Type B pancreatic cell (in vitro differentiated cells): ENCODE data around the gene PCIF1. TPM values are rescaled to one million over a fixed set of nuclear protein-coding genes. Genes with fewer than 3 reads are reported as not detected.

Experiments
- DNase-seq: peaks from one replicate; pipeline ENCODE4 v3.0.0; 2021; ENCODE audit warnings: mixed read lengths; ENCODE audit not compliant: unreplicated experiment; ENCODE audit errors: extremely low spot score
- H3K27ac Mint-ChIP-seq: 2 replicates; pipeline ENCODE4 v1.8.0; 2021; ENCODE audit warnings: mild to moderate bottlenecking, mixed read lengths
- H3K27me3 Mint-ChIP-seq: 2 replicates; pipeline ENCODE4 v1.8.0; 2021; ENCODE audit warnings: mixed read lengths
- H3K36me3 Mint-ChIP-seq: 2 replicates; pipeline ENCODE4 v1.8.0; 2021; ENCODE audit warnings: mixed read lengths
- H3K4me1 Mint-ChIP-seq: one replicate; pipeline ENCODE4 v1.8.0; 2021; ENCODE audit warnings: mixed read lengths; ENCODE audit not compliant: unreplicated experiment
- H3K4me3 Mint-ChIP-seq: 2 replicates; pipeline ENCODE4 v1.8.0; 2021; ENCODE audit warnings: mild to moderate bottlenecking, mixed read lengths
- H3K9me3 Mint-ChIP-seq: 2 replicates; pipeline ENCODE4 v1.8.0; 2021; ENCODE audit warnings: mixed read lengths
- total RNA-seq: library from RNA; stranded (reverse); gene quantifications from 2 replicates; pipeline ENCODE4 v1.2.1, GENCODE V29; 2021; ENCODE audit warnings: low replicate concordance
- TF ChIP-seq, protein P1 (sequence below): fragments of 200-600 bp; sonication (generic); conservative IDR thresholded peaks from 2 replicates; pipeline ENCODE4 v1.5.0; 2021; ENCODE audit warnings: antibody characterized with exemption, mild to moderate bottlenecking

The PCIF1 gene
- total RNA-seq, 1 donor from 2014 or later, result 37.6 TPM

DNA sequence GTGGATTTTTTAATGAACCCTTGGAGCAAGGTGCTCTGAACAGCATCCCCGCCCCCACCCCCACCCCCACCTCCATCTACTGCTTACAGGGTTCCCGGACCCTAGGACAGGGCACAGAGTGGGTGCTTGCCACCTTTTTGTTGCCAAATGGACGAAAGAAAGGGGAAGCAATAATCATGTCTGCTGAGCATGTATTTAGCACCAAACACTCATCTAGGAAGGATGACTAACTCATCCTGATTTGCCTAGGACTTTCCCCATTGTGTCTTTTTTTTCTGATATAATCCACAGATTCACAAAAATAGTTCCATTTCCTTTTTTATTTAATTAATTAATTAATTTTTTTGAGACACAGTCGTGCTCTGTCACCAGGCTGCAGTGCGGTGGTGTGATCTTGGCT lies 21.4 kb upstream of the PCIF1 start:
- H3K9me3 Mint-ChIP-seq, result no peaks in the 10 kb centered on the region
- peaks cover 14% of the 10 kb centered on the region for H3K4me1 Mint-ChIP-seq
- H3K27ac Mint-ChIP-seq, result no peak overlapping the region
- TF ChIP-seq, protein P1, sequence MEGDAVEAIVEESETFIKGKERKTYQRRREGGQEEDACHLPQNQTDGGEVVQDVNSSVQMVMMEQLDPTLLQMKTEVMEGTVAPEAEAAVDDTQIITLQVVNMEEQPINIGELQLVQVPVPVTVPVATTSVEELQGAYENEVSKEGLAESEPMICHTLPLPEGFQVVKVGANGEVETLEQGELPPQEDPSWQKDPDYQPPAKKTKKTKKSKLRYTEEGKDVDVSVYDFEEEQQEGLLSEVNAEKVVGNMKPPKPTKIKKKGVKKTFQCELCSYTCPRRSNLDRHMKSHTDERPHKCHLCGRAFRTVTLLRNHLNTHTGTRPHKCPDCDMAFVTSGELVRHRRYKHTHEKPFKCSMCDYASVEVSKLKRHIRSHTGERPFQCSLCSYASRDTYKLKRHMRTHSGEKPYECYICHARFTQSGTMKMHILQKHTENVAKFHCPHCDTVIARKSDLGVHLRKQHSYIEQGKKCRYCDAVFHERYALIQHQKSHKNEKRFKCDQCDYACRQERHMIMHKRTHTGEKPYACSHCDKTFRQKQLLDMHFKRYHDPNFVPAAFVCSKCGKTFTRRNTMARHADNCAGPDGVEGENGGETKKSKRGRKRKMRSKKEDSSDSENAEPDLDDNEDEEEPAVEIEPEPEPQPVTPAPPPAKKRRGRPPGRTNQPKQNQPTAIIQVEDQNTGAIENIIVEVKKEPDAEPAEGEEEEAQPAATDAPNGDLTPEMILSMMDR, result no peak
- peaks cover 7% of the 10 kb centered on the region for H3K36me3 Mint-ChIP-seq
- H3K4me3 Mint-ChIP-seq, result peak overlapping the region; percentile 65
- no peaks in the 10 kb centered on the region for H3K27me3 Mint-ChIP-seq
- no peak for DNase-seq

DNA sequence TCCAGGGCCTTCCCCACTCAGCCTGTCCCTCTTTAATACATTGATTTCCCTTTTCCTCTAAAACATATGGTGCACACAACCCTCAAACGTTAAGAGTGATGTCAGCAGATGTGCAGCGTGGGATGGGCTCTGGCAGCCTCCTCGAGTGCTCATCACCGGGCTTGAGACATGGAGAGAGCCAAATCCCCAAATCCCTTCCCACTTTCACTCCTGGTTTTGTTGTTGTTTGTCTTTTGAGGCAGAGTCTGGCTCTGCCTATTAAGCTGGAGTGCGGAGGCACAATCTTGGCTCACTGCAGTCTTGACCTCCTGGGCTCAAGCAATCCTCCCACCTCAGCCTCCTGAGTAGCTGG lies 16.7 kb upstream of the PCIF1 start:
- no peaks in the 10 kb centered on the region for H3K36me3 Mint-ChIP-seq
- H3K27ac Mint-ChIP-seq, result no peak overlapping the region
- peaks cover 13% of the 10 kb centered on the region for H3K27me3 Mint-ChIP-seq
- no peak overlapping the region for H3K4me3 Mint-ChIP-seq
- TF ChIP-seq, protein P1, result no peak
- no peak for DNase-seq
- H3K4me1 Mint-ChIP-seq, result peaks cover 18% of the 10 kb centered on the region
- H3K9me3 Mint-ChIP-seq, result no peaks in the 10 kb centered on the region

DNA sequence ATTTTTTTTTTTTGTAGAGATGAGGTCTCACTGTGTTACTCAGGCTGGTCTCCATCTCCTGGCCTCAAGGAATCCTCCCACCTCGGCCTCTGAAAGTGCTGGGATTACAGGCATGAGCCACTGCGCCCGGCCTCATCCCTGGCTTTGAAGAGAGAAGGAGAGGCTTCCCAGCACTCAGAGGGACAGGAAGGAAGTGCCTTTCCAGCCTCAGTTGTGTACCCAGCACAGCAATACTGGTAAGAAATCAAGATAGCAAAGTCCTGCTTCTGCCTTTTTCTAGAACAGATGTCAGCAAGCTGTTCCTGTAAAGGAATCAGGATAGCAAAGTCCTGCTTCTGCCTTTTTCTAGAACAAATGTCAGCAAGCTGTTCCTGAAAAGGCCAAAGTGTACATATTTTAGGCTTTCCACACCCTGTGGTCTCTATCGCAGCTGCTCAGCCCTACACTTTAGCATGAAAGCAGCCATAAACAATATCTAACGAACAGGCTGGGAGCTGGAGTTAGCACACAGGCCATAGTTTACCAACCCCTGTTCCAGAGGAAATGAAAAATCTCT lies 16.2 kb upstream of the PCIF1 start:
- H3K36me3 Mint-ChIP-seq, result no peaks in the 10 kb centered on the region
- H3K4me1 Mint-ChIP-seq, result peaks cover 18% of the 10 kb centered on the region
- DNase-seq, result no peak
- peaks cover 13% of the 10 kb centered on the region for H3K27me3 Mint-ChIP-seq
- no peaks in the 10 kb centered on the region for H3K9me3 Mint-ChIP-seq
- H3K4me3 Mint-ChIP-seq, result no peak overlapping the region
- TF ChIP-seq, protein P1, result no peak
- H3K27ac Mint-ChIP-seq, result no peak overlapping the region

DNA sequence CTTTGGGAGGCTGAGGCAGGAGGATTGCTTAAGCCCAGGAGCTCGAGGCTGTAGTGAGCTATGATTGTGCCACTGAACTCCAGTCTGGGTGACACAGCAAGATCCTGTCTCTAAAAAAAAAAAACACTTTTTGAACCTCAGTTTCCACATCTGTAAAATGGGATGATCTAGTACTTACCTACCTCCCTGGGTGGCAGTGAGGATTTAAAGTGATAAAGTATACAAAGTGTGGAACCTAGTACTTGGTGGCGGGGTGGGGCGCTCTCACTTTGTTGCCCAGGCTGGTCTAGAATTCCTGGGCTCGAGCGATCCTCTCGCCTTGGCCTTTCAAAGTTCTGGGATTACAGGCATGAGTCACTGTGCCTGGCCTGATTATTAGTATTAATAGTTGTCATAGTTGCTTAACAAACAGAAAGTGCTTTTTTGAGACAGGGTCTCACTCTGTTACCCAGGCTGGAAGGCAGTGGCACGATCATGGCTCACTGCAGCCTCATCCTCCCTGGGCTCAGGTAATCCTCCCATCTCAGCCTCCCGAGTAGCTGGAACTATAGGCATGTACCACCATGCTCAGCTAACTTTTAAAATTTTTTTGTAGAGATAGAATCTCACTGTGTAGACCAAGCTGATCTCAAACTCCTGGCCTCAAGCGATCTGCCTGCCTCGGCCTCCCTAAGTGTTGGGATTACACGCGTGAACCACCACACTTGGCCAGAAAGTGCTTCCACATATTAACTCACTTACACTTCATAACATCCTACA lies 15.5 kb upstream of the PCIF1 start:
- Mint-ChIP-seq H3K4me1 (peaks cover 18% of the 10 kb centered on the region), H3K27ac (no peak overlapping the region), H3K9me3 (no peaks in the 10 kb centered on the region), H3K27me3 (peaks cover 13% of the 10 kb centered on the region), H3K4me3 (no peak overlapping the region), H3K36me3 (no peaks in the 10 kb centered on the region)
- no peak for DNase-seq
- TF ChIP-seq, protein P1, result no peak

DNA sequence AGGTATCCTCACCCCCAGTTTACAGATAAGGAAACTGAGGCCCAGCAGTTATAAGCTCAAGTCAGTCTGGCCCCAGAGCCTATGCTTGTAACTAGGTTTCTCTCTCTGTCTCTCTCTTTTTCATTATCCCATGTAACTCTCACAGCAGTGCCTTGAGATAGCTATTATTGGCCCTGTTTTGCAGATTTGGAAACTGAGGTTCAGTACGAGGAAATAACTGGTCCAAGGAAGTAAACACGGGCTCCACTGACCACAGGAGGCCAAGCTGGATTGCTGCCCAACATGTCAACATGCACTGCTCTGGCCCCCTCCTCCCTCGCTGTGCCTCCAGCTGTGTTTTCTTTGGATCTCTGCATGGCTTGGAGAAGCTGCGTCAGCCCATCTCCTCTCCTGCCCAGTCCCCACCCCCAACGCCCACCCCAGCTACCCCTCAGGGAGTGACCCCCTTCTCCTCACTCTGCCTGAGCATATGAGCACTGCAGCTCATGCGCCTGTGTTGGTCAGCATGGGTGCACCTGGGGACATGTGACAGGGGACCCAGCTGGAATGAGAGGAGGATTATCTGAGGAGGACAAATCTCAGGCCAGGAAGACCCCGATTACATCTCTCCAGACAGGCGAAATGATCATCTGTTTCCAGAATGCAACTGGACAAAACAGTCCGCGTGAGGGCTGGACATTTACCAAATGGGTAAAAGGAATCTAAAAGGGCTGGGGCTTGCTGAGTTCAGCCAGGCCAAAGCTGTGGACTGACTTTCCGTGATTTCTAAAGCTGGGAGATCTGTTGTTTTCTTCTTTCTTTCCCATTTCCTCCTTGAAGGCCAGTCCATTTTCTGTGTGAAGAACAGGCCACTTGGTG lies 14.7 kb upstream of the PCIF1 start:
- no peak for DNase-seq
- TF ChIP-seq, protein P1, result no peak
- Mint-ChIP-seq H3K27ac (no peak overlapping the region), H3K9me3 (no peaks in the 10 kb centered on the region), H3K4me3 (no peak overlapping the region), H3K4me1 (peaks cover 16% of the 10 kb centered on the region), H3K36me3 (no peaks in the 10 kb centered on the region), H3K27me3 (peaks cover 13% of the 10 kb centered on the region)
